Measurements from ENCODE around the gene MYO1D.

MYO1D gene

GRCh38 chr17:32756696-32757095, 120.2 kb downstream of the MYO1D start:
- no peak for DNase-seq
- Histone ChIP-seq H3K27me3 (no peaks in the 10 kb centered on the region), H3K4me3 (ENCODE audit: low read depth, low read length) (no peak overlapping the region), H3K4me1 (no peaks in the 10 kb centered on the region), H3K9me3 (no peaks in the 10 kb centered on the region), H3K36me3 (no peaks in the 10 kb centered on the region)
- TF ChIP-seq CTCF (IDR thresholded peaks at IDR 0.05; ENCODE audit: low read depth, low read length) = no peak

GRCh38 chr17:32755045-32755805, 121.7 kb downstream of the MYO1D start:
- Histone ChIP-seq H3K27me3 (no peaks in the 10 kb centered on the region), H3K36me3 (no peaks in the 10 kb centered on the region), H3K4me1 (no peaks in the 10 kb centered on the region), H3K4me3 (ENCODE audit: low read depth, low read length) (no peak overlapping the region), H3K9me3 (no peaks in the 10 kb centered on the region)
- peak; percentile 36; the same call in 1 of the 2 replicates for TF ChIP-seq CTCF (IDR thresholded peaks at IDR 0.05; ENCODE audit: low read depth, low read length)
- DNase-seq = no peak

GRCh38 chr17:32752934-32753333, 124.0 kb downstream of the MYO1D start:
- no peak for TF ChIP-seq CTCF (IDR thresholded peaks at IDR 0.05; ENCODE audit: low read depth, low read length)
- Histone ChIP-seq H3K4me1 (no peaks in the 10 kb centered on the region), H3K27me3 (no peaks in the 10 kb centered on the region), H3K4me3 (ENCODE audit: low read depth, low read length) (no peak overlapping the region), H3K36me3 (no peaks in the 10 kb centered on the region), H3K9me3 (no peaks in the 10 kb centered on the region)
- DNase-seq = no peak

- Histone ChIP-seq H3K9me3 (no peaks in the 10 kb centered on the region), H3K27me3 (no peaks in the 10 kb centered on the region), H3K36me3 (no peaks in the 10 kb centered on the region), H3K4me1 (no peaks in the 10 kb centered on the region), H3K4me3 (ENCODE audit: low read depth, low read length) (no peak overlapping the region)
- no peak for DNase-seq
- no peak for TF ChIP-seq CTCF (IDR thresholded peaks at IDR 0.05; ENCODE audit: low read depth, low read length)
Observed at GRCh38 chr17:32747856-32748255, 129.1 kb downstream of the MYO1D start.

GRCh38 chr17:32746698-32747097, 130.2 kb downstream of the MYO1D start:
- DNase-seq = no peak
- Histone ChIP-seq H3K4me1 (no peaks in the 10 kb centered on the region), H3K27me3 (no peaks in the 10 kb centered on the region), H3K9me3 (no peaks in the 10 kb centered on the region), H3K36me3 (no peaks in the 10 kb centered on the region), H3K4me3 (ENCODE audit: low read depth, low read length) (no peak overlapping the region)
- no peak for TF ChIP-seq CTCF (IDR thresholded peaks at IDR 0.05; ENCODE audit: low read depth, low read length)

GRCh38 chr17:32746280-32746679, 130.6 kb downstream of the MYO1D start:
- Histone ChIP-seq H3K4me1 (no peaks in the 10 kb centered on the region), H3K4me3 (ENCODE audit: low read depth, low read length) (no peak overlapping the region), H3K27me3 (no peaks in the 10 kb centered on the region), H3K9me3 (no peaks in the 10 kb centered on the region), H3K36me3 (no peaks in the 10 kb centered on the region)
- TF ChIP-seq CTCF (IDR thresholded peaks at IDR 0.05; ENCODE audit: low read depth, low read length) = no peak
- DNase-seq = no peak
